NCI-H2171 treated with DMSO at 0.1 percent for 48 hours (cell line): ENCODE data around the gene CD300LB.
"Not testable (repeated sequence)": the region's sequence is repeated elsewhere in the genome, so short reads cannot be mapped to it uniquely, and the experiment has no call there.

ENCODE experiments used
- DNase-seq: peaks from one replicate; lab custom pipeline; 2025; lab: John Stamatoyannopoulos, UW

The CD300LB gene

DNA sequence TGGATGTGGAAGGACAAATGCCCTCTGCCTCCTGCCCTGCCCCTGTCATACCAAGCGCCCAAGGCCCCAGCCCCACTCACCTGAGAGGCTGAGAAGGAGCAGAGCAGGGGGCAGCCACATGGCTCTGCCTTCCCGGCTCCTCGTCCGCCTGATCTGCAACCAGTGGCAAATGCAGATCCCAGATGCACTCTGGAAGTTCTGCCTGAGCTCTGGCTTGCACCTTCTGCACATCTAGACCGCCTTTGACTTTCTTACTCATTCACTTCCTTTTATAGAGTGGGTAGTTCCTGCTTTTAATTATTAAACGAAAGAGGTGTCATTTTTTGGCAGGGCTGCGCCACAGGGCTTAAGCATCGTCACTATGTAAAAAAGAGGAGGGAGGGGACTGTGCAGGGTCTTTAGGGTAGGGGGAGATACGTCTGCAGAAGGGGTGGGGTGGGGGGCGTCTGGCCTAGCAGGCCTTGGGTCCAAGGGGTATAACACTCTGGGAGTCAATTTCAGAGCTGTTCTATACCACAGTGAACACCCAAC is at the start of gene CD300LB:
CD300LB (minus strand) TSS at position 245 of the 531 bp plus-strand sequence; CDS start at position 120, 125 bp downstream.
- DNase-seq: no peak

DNA sequence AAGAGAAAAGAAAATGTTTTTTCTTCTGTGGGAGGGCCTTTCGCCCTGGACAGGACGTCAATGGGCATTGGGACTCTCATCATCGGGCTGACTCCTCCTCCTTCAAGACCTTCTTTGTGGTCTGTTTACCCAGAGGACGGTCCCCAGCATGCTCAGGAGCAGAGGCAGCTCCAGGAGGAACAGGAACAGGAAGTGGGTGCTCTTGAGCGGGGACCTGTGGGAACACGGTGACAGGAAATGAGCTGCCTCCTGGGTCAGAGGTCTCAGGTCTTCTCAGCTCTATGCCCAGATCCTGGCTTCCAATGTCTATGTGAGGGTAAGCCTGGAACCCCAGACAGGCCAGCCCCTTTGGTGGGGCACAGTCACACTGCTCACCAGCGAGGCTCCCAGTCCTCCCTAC is 48.6 kb upstream of the CD300LB start:
- DNase-seq: no peak

- no peak for DNase-seq
Measured at GRCh38 chr17:74578979-74579378, 47.7 kb upstream of the CD300LB start.

GRCh38 chr17:74574489-74575142 is 43.3 kb upstream of the CD300LB start:
- DNase-seq: no peak

DNA sequence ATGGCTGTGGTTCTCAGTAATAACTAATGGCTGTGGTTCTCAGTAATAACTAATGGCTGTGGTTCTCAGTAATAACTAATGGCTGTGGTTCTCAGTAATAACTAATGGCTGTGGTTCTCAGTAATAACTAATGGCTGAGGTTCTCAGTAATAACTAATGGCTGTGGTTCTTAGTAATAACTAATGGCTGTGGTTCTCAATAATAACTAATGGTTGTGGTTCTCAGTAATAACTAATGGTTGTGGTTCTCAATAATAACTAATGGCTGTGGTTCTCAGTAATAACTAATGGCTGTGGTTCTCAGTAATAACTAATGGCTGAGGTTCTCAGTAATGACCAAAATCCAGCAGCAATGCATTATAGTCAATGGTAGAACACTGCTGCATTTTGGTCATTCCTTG is 42.4 kb upstream of the CD300LB start:
- not testable (repeated sequence) for DNase-seq

DNA sequence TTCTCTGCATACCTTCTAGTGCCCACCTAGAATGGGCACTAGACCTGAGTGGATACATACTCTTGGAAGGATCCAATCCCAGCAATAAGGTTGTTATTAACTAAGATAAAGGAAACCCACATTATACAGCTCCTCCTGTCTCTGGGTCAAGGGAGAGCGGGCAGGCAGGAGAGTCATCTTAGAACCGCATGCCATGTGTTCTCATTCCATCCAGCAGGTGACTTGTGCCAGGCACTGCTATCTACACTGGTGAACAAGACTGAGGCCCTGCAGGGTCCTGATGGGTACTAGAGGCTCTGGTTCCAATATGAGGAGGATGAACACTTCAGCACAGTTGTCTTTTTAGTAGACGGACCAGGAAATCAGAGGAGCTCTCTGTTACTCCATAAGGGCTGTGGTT is 41.9 kb upstream of the CD300LB start:
- no peak for DNase-seq

- DNase-seq: no peak
Measured at GRCh38 chr17:74571621-74572270, 40.5 kb upstream of the CD300LB start.

DNA sequence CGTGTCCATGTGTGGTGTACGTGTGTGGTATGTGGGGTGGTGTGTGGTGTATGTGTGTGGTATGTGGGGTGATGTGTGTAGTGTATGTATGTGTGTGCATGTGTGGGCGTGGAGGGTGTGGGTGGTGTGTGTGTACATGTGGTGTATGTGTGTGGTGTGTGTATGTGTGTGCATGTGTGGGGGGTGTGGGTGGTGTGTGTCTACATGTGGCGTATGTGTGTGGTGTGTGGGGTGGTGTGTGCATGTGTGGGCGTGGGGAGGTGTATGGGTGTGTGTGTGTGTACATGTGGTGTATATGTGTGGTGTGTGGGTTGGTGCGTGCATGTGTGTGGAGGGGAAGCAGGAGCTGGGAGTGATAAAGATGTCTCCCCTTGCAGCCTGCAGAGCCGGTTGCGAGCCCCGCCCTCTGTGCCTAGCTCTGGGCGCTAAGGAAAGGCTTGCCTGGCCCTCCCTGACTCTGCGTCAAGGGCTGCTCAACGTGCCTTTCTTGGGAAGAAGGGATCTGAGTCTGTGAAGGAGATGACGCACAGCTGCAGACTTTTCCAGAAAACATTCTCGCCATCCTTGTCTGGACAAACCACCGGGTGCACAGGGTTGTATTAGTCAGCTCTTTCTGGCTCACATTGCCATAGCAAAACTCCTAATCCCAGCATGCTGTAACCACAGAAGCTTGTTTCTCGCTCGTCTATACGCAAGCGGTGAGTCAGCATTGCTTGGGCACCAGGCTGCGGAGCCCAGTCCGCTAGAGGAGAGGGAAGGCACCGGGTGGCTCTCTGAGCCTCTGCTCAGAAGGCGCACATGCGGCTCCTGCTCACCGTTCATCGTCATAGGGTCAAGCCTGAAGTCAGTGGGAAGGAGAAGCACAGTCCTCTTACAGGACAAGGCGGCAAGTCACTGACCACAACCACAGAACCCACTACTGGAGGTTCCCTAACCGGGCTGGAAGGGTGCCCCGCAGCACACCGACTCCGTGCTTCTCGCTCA is 38.0 kb upstream of the CD300LB start:
- no peak for DNase-seq

GRCh38 chr17:74568106-74568873 is 37.0 kb upstream of the CD300LB start:
- DNase-seq: no peak

GRCh38 chr17:74567397-74567796 is 36.1 kb upstream of the CD300LB start, which contains the start of gene CD300H:
Gene CD300H (minus strand): TSS chr17:74567509.
- DNase-seq: no peak

- peak; percentile 21 for DNase-seq
Measured at GRCh38 chr17:74566132-74566753, 35.0 kb upstream of the CD300LB start.

- peak; percentile 7 for DNase-seq
Measured at GRCh38 chr17:74565126-74565525, 33.9 kb upstream of the CD300LB start.

DNA sequence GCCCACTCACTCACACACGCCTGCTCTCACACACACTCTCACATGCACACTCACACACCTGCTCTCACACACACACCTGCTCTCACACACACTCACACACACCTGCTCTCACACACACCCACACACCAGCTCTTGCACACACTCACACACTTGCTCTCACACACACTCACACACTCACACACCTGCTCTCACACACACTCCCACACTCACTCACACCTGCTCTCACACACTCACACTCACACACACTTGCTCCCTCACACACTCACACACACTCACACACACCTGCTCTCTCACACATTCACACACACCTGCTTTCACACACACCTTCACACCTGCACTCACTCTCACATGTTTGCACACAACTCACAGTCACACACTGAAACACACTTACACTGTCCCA is 32.1 kb upstream of the CD300LB start:
- no peak for DNase-seq

DNA sequence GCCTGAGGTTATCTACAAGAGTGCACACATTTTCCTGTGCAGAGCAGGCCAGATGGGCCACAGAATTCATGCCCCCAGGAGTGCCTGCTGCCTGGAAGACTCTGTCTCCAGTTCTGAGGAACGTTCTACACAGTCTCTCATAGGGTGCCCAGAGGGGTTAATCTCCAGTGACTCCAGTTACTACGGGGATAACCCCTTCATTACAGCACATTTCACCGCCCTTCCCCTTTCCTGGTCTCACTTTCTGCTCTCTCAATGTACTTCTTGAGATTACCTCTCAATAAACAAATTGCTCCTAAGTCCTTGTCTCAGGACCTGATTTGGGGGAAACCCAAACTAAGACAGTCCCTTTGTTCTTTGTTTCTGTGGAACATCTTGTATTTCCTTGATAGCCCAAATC is 30.3 kb upstream of the CD300LB start:
- DNase-seq: no peak

DNA sequence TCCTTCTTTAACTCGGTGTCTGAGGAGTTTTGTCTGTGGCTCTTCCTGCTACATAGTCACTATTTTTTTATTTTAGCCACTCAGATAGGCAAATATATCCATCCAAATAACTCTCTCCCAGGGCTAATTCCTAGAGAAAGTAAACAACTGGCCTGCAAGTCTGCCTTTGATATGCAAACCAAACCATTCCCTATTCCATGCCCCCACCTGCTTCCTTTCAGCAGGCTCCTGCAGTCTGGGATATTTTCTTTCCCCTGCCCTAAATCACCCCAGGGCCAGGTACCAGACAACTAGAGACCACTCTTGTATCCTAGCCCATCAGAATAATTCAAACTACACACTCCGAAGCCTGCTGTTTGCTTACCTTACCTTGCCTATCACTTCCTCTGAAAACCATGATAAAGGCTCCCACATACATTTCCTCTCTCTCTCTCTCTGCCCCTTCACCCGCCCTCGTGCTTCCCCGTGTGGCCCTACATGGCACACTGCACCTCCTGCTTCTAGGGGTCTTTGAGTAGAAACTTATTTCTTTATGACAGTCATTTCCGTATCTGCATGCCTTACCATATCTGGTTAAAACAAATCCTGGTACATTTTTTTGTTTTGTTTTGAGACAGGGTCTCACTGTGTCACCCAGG is 27.7 kb upstream of the CD300LB start:
- no peak for DNase-seq

GRCh38 chr17:74558402-74558801 is 27.1 kb upstream of the CD300LB start:
- DNase-seq: not testable (repeated sequence)

DNA sequence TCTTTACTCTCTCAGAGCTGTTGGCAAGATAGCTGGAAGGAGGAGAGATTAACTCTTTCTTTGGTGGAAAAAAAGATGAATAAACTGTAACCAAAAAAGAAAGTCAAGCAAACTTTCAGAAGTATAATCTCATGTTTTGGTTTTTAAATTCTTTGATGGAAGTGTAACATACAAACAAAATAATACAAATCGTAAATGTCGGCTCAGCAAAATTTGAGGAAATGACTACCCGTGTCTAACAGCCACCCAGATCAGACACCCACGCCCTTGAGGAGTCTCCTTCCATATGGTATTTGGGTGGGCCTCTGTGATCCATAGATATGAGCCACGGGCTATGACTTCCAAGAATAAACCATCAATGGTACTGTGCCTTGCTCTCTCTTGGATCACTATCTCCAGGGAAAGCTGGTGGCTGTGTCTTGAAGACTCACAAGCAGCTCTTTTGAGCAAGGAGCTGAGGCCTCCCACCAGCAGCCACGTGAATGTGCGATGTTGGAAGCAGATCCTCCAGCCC is 24.2 kb upstream of the CD300LB start:
- no peak for DNase-seq

- no peak for DNase-seq
Measured at GRCh38 chr17:74554909-74555308, 23.6 kb upstream of the CD300LB start.

DNA sequence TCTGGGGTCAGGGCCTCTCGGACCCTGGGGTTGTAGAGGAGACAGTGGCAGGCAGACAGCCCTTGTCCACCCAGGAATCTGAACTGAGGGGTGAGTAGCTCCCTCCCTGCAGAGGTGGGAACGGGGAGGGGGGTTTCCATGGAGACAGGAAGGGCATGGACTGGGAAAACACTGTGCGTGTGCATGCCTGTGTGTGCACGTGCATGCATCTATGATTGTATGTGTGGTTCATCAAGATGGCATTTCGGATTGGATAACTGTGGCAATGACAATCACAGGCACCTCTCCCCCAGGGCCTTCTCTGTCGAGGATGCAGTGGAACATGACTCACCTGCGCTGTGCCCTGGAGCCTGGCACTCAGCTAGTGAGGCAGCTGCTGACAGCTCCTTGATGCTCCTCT is 20.8 kb upstream of the CD300LB start:
- DNase-seq: no peak

- no peak for DNase-seq
Measured at GRCh38 chr17:74550602-74551001, 19.3 kb upstream of the CD300LB start.
